ENCODE results near the gene AGFG2.

DNA sequence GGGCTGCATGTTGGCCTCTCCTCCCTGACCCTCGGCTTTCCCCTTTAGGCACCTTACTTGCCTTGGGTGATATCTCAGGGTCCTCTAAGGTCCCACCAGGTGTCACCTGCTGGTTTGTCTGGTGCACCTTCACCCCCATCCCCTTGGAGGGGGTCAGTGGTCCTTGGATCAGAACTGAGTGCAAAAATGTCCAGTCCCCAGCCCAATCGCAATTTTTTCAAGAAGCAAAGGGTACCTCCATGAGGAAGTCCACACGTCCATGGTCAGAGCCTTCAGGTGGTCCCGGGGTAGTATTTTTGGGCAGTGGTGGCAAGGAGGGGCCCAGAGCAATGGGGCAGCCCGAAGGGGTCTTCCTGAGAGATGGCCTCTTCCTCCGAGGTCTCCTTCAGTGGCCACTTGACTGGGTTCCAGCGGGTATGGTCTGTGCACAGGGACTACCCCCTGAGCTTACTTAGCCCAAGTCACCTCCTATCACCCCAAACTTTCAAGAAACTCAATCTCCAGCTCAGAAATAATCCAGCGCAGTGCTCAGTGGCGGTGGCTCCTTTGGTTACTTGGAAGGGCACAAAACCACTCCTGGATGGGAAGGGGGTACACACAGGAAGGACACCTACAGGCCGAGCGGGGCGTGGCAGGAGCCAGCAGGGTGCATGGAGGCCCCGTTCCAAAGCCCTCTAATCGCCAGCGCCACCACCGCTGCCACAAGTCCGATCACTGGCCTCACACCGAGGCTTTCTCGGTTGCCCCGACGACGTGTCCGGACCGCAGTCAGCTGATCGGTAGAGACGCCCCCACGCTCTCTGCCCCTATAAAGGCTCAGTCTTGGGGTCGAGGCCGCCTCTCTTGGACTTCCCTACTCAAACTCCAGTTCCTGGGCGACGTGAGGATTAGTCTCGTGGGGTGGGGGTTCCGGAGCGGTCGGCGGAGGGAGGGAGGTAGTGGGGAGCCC is 30.2 kb downstream of the AGFG2 start:
- TF ChIP-seq, protein P1, sequence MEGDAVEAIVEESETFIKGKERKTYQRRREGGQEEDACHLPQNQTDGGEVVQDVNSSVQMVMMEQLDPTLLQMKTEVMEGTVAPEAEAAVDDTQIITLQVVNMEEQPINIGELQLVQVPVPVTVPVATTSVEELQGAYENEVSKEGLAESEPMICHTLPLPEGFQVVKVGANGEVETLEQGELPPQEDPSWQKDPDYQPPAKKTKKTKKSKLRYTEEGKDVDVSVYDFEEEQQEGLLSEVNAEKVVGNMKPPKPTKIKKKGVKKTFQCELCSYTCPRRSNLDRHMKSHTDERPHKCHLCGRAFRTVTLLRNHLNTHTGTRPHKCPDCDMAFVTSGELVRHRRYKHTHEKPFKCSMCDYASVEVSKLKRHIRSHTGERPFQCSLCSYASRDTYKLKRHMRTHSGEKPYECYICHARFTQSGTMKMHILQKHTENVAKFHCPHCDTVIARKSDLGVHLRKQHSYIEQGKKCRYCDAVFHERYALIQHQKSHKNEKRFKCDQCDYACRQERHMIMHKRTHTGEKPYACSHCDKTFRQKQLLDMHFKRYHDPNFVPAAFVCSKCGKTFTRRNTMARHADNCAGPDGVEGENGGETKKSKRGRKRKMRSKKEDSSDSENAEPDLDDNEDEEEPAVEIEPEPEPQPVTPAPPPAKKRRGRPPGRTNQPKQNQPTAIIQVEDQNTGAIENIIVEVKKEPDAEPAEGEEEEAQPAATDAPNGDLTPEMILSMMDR (conservative IDR thresholded peaks at IDR 0.05; ENCODE audit: low read length), result peak; percentile 66
- no peak for TF ChIP-seq EZH2phosphoT487 (IDR thresholded peaks at IDR 0.05; ENCODE audit: borderline replicate concordance)
